ENCODE data around the gene PDS5B. TPM values are rescaled to one million over a fixed set of nuclear protein-coding genes. Genes with fewer than 3 reads are reported as not detected.

The PDS5B gene
- total and polyA plus RNA-seq, 2 experiments from 2014 or later, result 43.9 to 46.5 TPM

DNA sequence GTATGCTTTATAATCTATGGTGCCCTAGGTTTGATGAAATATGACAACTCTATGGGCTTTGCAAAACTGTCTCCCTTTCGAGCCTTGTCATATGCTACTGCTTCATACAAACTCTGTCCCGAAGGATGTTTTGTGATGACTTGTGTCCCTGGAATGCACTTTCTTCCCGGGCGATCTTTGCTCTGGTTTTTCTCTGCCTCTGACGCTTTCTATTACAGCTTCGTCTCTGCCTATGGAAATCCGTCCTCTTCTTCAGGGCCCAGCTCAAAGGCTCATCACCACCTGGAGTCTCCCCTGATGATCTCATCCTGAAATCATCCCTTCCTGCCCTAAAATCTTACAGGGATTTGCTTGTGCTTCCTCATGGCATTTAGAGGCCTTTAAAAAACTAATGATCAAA is 238.4 kb downstream of the PDS5B start:
- H3F3A ChIP-seq (replicated peaks; ENCODE audit: low read depth), result no peaks in the 10 kb centered on the region
- H3K36me3 ChIP-seq (ENCODE audit: insufficient read depth), result no peaks in the 10 kb centered on the region
- ATAC-seq (peak; percentile 87), DNase-seq (ENCODE audit: low spot score) (peak; percentile 70)
- H3K9me2 ChIP-seq (ENCODE audit: insufficient read depth), result no peaks in the 10 kb centered on the region
- no peak overlapping the region for H3K4me3 ChIP-seq
- H3K4me1 ChIP-seq (ENCODE audit: insufficient read depth), result no peaks in the 10 kb centered on the region
- no peaks in the 10 kb centered on the region for H3K79me2 ChIP-seq (replicated peaks; ENCODE audit: insufficient read depth)
- H2AFZ ChIP-seq, result peak overlapping the region; percentile 85; the same call in 1 of the 2 replicates
- peaks cover 16% of the 10 kb centered on the region for H3K4me1 Mint-ChIP-seq
- H3K27ac ChIP-seq (ENCODE audit: low read depth), result peak overlapping the region; percentile 30; the same call in 1 of the 2 replicates
- H3K36me3 Mint-ChIP-seq (ENCODE audit: low read depth), result no peaks in the 10 kb centered on the region
- peaks cover 1% of the 10 kb centered on the region for H3K27me3 Mint-ChIP-seq (ENCODE audit: insufficient read depth, low read depth, poor library complexity)
- no peak overlapping the region for H3K27ac Mint-ChIP-seq
- TF ChIP-seq POLR2AphosphoS5 (IDR thresholded peaks at IDR 0.05; ENCODE audit: low read depth), result no peak
- no peak for TF ChIP-seq ZNF331 (CRISPR knock-in tag; IDR thresholded peaks at IDR 0.05; ENCODE audit: low read depth)
- TF ChIP-seq STAT1 (IDR thresholded peaks at IDR 0.05; ENCODE audit: unreplicated experiment), result no peak
- H3K9me3 Mint-ChIP-seq, result no peaks in the 10 kb centered on the region
- H3K4me3 Mint-ChIP-seq, result no peak overlapping the region
- H3K27me3 ChIP-seq (ENCODE audit: insufficient read depth), result no peaks in the 10 kb centered on the region
- H4K20me1 ChIP-seq (replicated peaks; ENCODE audit: insufficient read depth), result no peaks in the 10 kb centered on the region
- H3K4me2 ChIP-seq, result no peak overlapping the region

DNA sequence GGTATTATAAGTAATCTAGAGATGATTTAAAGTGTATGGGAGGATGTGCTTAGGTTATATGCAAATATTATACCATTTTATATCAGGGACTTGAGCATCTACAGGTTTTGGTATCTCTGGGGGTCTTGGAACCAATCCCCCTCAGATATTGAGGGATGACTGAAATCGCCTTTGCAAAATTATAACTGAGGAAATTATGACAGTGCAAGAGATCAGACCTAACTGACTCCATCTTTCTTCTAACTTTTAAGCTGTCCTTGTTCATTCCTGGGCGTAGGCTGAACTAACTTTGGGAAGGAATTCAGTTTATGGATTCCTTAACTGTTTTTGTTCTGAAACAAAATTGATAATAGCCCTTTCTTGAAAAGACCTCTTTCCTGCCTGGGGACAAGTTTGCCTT is 239.2 kb downstream of the PDS5B start:
- peaks cover 1% of the 10 kb centered on the region for H3K27me3 Mint-ChIP-seq (ENCODE audit: insufficient read depth, low read depth, poor library complexity)
- no peak for DNase-seq (ENCODE audit: low spot score)
- H3K36me3 Mint-ChIP-seq (ENCODE audit: low read depth), result no peaks in the 10 kb centered on the region
- peaks cover 24% of the 10 kb centered on the region for H3K4me1 Mint-ChIP-seq
- no peaks in the 10 kb centered on the region for H3K9me3 Mint-ChIP-seq
- Histone ChIP-seq H3K9me2 (ENCODE audit: insufficient read depth) (no peaks in the 10 kb centered on the region), H3K27ac (ENCODE audit: low read depth) (no peak overlapping the region), H2AFZ (no peak overlapping the region; the same call in 1 of the 2 replicates), H3K4me3 (no peak overlapping the region), H3K4me1 (ENCODE audit: insufficient read depth) (no peaks in the 10 kb centered on the region), H4K20me1 (replicated peaks; ENCODE audit: insufficient read depth) (no peaks in the 10 kb centered on the region), H3K27me3 (ENCODE audit: insufficient read depth) (no peaks in the 10 kb centered on the region), H3F3A (replicated peaks; ENCODE audit: low read depth) (no peaks in the 10 kb centered on the region), H3K36me3 (ENCODE audit: insufficient read depth) (no peaks in the 10 kb centered on the region), H3K4me2 (no peak overlapping the region), H3K79me2 (replicated peaks; ENCODE audit: insufficient read depth) (no peaks in the 10 kb centered on the region)
- ATAC-seq, result no peak
- TF ChIP-seq, protein P1, sequence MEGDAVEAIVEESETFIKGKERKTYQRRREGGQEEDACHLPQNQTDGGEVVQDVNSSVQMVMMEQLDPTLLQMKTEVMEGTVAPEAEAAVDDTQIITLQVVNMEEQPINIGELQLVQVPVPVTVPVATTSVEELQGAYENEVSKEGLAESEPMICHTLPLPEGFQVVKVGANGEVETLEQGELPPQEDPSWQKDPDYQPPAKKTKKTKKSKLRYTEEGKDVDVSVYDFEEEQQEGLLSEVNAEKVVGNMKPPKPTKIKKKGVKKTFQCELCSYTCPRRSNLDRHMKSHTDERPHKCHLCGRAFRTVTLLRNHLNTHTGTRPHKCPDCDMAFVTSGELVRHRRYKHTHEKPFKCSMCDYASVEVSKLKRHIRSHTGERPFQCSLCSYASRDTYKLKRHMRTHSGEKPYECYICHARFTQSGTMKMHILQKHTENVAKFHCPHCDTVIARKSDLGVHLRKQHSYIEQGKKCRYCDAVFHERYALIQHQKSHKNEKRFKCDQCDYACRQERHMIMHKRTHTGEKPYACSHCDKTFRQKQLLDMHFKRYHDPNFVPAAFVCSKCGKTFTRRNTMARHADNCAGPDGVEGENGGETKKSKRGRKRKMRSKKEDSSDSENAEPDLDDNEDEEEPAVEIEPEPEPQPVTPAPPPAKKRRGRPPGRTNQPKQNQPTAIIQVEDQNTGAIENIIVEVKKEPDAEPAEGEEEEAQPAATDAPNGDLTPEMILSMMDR (conservative IDR thresholded peaks at IDR 0.05; ENCODE audit: low read depth in 2 of 2), result no peak
- TF ChIP-seq CREB1 (CRISPR knock-in tag; IDR thresholded peaks at IDR 0.05; ENCODE audit: low read depth), result no peak
- TF ChIP-seq, protein P2, sequence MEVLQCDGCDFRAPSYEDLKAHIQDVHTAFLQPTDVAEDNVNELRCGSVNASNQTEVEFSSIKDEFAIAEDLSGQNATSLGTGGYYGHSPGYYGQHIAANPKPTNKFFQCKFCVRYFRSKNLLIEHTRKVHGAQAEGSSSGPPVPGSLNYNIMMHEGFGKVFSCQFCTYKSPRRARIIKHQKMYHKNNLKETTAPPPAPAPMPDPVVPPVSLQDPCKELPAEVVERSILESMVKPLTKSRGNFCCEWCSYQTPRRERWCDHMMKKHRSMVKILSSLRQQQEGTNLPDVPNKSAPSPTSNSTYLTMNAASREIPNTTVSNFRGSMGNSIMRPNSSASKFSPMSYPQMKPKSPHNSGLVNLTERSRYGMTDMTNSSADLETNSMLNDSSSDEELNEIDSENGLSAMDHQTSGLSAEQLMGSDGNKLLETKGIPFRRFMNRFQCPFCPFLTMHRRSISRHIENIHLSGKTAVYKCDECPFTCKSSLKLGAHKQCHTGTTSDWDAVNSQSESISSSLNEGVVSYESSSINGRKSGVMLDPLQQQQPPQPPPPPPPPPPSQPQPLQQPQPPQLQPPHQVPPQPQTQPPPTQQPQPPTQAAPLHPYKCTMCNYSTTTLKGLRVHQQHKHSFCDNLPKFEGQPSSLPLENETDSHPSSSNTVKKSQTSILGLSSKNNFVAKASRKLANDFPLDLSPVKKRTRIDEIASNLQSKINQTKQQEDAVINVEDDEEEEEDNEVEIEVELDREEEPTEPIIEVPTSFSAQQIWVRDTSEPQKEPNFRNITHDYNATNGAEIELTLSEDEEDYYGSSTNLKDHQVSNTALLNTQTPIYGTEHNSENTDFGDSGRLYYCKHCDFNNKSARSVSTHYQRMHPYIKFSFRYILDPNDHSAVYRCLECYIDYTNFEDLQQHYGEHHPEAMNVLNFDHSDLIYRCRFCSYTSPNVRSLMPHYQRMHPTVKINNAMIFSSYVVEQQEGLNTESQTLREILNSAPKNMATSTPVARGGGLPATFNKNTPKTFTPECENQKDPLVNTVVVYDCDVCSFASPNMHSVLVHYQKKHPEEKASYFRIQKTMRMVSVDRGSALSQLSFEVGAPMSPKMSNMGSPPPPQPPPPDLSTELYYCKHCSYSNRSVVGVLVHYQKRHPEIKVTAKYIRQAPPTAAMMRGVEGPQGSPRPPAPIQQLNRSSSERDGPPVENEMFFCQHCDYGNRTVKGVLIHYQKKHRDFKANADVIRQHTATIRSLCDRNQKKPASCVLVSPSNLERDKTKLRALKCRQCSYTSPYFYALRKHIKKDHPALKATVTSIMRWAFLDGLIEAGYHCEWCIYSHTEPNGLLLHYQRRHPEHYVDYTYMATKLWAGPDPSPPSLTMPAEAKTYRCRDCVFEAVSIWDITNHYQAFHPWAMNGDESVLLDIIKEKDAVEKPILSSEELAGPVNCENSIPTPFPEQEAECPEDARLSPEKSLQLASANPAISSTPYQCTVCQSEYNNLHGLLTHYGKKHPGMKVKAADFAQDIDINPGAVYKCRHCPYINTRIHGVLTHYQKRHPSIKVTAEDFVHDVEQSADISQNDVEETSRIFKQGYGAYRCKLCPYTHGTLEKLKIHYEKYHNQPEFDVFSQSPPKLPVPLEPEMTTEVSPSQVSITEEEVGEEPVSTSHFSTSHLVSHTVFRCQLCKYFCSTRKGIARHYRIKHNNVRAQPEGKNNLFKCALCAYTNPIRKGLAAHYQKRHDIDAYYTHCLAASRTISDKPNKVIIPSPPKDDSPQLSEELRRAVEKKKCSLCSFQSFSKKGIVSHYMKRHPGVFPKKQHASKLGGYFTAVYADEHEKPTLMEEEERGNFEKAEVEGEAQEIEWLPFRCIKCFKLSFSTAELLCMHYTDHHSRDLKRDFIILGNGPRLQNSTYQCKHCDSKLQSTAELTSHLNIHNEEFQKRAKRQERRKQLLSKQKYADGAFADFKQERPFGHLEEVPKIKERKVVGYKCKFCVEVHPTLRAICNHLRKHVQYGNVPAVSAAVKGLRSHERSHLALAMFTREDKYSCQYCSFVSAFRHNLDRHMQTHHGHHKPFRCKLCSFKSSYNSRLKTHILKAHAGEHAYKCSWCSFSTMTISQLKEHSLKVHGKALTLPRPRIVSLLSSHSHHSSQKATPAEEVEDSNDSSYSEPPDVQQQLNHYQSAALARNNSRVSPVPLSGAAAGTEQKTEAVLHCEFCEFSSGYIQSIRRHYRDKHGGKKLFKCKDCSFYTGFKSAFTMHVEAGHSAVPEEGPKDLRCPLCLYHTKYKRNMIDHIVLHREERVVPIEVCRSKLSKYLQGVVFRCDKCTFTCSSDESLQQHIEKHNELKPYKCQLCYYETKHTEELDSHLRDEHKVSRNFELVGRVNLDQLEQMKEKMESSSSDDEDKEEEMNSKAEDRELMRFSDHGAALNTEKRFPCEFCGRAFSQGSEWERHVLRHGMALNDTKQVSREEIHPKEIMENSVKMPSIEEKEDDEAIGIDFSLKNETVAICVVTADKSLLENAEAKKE (CRISPR knock-in tag; IDR thresholded peaks at IDR 0.05), result no peak
- TF ChIP-seq, protein P3, sequence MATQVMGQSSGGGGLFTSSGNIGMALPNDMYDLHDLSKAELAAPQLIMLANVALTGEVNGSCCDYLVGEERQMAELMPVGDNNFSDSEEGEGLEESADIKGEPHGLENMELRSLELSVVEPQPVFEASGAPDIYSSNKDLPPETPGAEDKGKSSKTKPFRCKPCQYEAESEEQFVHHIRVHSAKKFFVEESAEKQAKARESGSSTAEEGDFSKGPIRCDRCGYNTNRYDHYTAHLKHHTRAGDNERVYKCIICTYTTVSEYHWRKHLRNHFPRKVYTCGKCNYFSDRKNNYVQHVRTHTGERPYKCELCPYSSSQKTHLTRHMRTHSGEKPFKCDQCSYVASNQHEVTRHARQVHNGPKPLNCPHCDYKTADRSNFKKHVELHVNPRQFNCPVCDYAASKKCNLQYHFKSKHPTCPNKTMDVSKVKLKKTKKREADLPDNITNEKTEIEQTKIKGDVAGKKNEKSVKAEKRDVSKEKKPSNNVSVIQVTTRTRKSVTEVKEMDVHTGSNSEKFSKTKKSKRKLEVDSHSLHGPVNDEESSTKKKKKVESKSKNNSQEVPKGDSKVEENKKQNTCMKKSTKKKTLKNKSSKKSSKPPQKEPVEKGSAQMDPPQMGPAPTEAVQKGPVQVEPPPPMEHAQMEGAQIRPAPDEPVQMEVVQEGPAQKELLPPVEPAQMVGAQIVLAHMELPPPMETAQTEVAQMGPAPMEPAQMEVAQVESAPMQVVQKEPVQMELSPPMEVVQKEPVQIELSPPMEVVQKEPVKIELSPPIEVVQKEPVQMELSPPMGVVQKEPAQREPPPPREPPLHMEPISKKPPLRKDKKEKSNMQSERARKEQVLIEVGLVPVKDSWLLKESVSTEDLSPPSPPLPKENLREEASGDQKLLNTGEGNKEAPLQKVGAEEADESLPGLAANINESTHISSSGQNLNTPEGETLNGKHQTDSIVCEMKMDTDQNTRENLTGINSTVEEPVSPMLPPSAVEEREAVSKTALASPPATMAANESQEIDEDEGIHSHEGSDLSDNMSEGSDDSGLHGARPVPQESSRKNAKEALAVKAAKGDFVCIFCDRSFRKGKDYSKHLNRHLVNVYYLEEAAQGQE (IDR thresholded peaks at IDR 0.05; ENCODE audit: unreplicated experiment), result no peak
- H3K4me3 Mint-ChIP-seq, result no peak overlapping the region
- no peak overlapping the region for H3K27ac Mint-ChIP-seq

Data from GM23338 (cell line).